Mesenchymal stem cell (in vitro differentiated cells and primary cell): ENCODE measurements around the gene ENPP1.
"Not testable (repeated sequence)": the region's sequence is repeated elsewhere in the genome, so short reads cannot be mapped to it uniquely, and the experiment has no call there.

Source experiments
- DNase-seq: peaks from one replicate; pipeline ENCODE4 v3.0.0-alpha.2; 2013
- H2AFZ ChIP-seq: one replicate; pipeline ENCODE4 v1.6.1; 2013; ENCODE audit warnings: low read depth, mild to moderate bottlenecking, control low read depth, inconsistent platforms, low read length, moderate library complexity
- H2AK5ac ChIP-seq: 2 replicates; pipeline ENCODE4 v1.6.1; 2013; ENCODE audit warnings: low read length, moderate library complexity, mild to moderate bottlenecking, inconsistent platforms; ENCODE audit not compliant: severe bottlenecking
- H2BK120ac ChIP-seq: one replicate; pipeline ENCODE4 v1.6.1; 2013; ENCODE audit warnings: low read depth, mild to moderate bottlenecking, inconsistent platforms, low read length, moderate library complexity
- H2BK12ac ChIP-seq, 2 experiments: one replicate each; pipeline ENCODE4 v1.6.1; 2013; ENCODE audit warnings: inconsistent platforms in 2 of 2, low read length in 2 of 2, mild to moderate bottlenecking in 2 of 2, moderate library complexity in 2 of 2, control low read depth in 1 of 2
- H2BK15ac ChIP-seq: one replicate; pipeline ENCODE4 v1.6.1; 2013; ENCODE audit warnings: mild to moderate bottlenecking, low read depth, inconsistent platforms; ENCODE audit not compliant: poor library complexity, severe bottlenecking
- H2BK5ac ChIP-seq: 2 replicates; pipeline ENCODE4 v1.6.1; 2013; ENCODE audit warnings: low read depth, mild to moderate bottlenecking, low read length, control low read depth, inconsistent platforms; ENCODE audit not compliant: poor library complexity, severe bottlenecking
- H3K14ac ChIP-seq, 2 experiments: one replicate each; pipeline ENCODE4 v1.6.1; 2013; ENCODE audit warnings: inconsistent platforms in 2 of 2, low read length in 2 of 2, control low read depth in 1 of 2, mild to moderate bottlenecking in 1 of 2, moderate library complexity in 1 of 2
- H3K18ac ChIP-seq, 2 experiments: one replicate each; pipeline ENCODE4 v1.6.1; 2013; ENCODE audit warnings: inconsistent platforms in 2 of 2, low read length in 2 of 2, control low read depth in 1 of 2, low read depth in 1 of 2, mild to moderate bottlenecking in 1 of 2
- H3K23ac ChIP-seq, 2 experiments: one replicate each; pipeline ENCODE4 v1.6.1; 2013; ENCODE audit warnings: inconsistent platforms in 2 of 2, low read length in 2 of 2, mild to moderate bottlenecking in 2 of 2, moderate library complexity in 2 of 2, control low read depth in 1 of 2
- H3K27ac ChIP-seq: 2 replicates; pipeline ENCODE4 v1.5.1; 2013; ENCODE audit warnings: mild to moderate bottlenecking, moderate library complexity, low read length, control low read depth, inconsistent platforms; ENCODE audit not compliant: poor library complexity, severe bottlenecking
- H3K27me3 ChIP-seq, 2 experiments: 2 replicates each; pipeline versions ENCODE4 v1.6.1 to v1.7.0; 2013; ENCODE audit warnings: low read length in 2 of 2, mild to moderate bottlenecking in 2 of 2, moderate library complexity in 2 of 2, control low read depth in 1 of 2, inconsistent platforms in 1 of 2; ENCODE audit not compliant: control insufficient read depth in 1 of 2, insufficient read depth in 1 of 2
- H3K36me3 ChIP-seq, 2 experiments: 2 replicates each; pipeline versions ENCODE4 v1.6.1 to v1.7.0; 2013; ENCODE audit warnings: low read length in 2 of 2, control low read depth in 1 of 2, inconsistent platforms in 1 of 2, low read depth in 1 of 2, mild to moderate bottlenecking in 1 of 2; ENCODE audit not compliant: insufficient read depth in 2 of 2, control insufficient read depth in 1 of 2
- H3K4ac ChIP-seq, 2 experiments: one replicate each; pipeline ENCODE4 v1.6.1; 2013; ENCODE audit warnings: inconsistent platforms in 2 of 2, low read length in 2 of 2, mild to moderate bottlenecking in 2 of 2, moderate library complexity in 2 of 2, control low read depth in 1 of 2, low read depth in 1 of 2
- H3K4me1 ChIP-seq: 2 replicates; pipeline ENCODE4 v1.6.1; 2013; ENCODE audit warnings: low read depth, low read length, control low read depth; ENCODE audit not compliant: control insufficient read depth, insufficient read depth
- H3K4me2 ChIP-seq: 2 replicates; pipeline ENCODE4 v1.6.1; 2013; ENCODE audit warnings: low read length, mild to moderate bottlenecking, inconsistent platforms; ENCODE audit not compliant: poor library complexity, severe bottlenecking
- H3K4me3 ChIP-seq, 2 experiments: 2 replicates each; pipeline versions ENCODE4 v1.5.1 to v1.7.0; 2013; ENCODE audit warnings: low read length in 2 of 2, mild to moderate bottlenecking in 2 of 2, control low read depth in 1 of 2, low read depth in 1 of 2; ENCODE audit not compliant: insufficient read depth in 1 of 2
- H3K79me1 ChIP-seq: replicated peaks from 2 replicates; pipeline ENCODE4 v1.6.1; 2013; ENCODE audit warnings: mild to moderate bottlenecking, control low read depth, low read length, inconsistent platforms; ENCODE audit not compliant: poor library complexity, severe bottlenecking
- H3K9ac ChIP-seq: 2 replicates; pipeline ENCODE4 v1.7.0; 2013; ENCODE audit warnings: mild to moderate bottlenecking, low read length, moderate library complexity
- H3K9me3 ChIP-seq: 2 replicates; pipeline ENCODE4 v1.7.0; 2013; ENCODE audit warnings: mild to moderate bottlenecking, low read length; ENCODE audit not compliant: control insufficient read depth
- H4K8ac ChIP-seq: one replicate; pipeline ENCODE4 v1.6.1; 2013; ENCODE audit warnings: inconsistent platforms, mild to moderate bottlenecking, low read length, moderate library complexity
- H4K91ac ChIP-seq: one replicate; pipeline ENCODE4 v1.6.1; 2013; ENCODE audit warnings: mild to moderate bottlenecking, low read length, inconsistent platforms
- WGBS: methylation state at CpG from one replicate; pipeline ENCODE4 v1.1.7; 2013; ENCODE audit warnings: mixed read lengths; 5-methylcytosine and 5-hydroxymethylcytosine counted together

Gene ENPP1

GRCh38 chr6:131852200-131852599, 44.4 kb downstream of the ENPP1 start:
- Histone ChIP-seq H2BK5ac (no peak overlapping the region), H3K79me1 (no peaks in the 10 kb centered on the region), H3K27me3 (no peaks in the 10 kb centered on the region), H3K23ac (no peak overlapping the region), H4K91ac (no peak overlapping the region), H2AFZ (no peak overlapping the region), H2BK120ac (no peak overlapping the region), H3K27ac (no peak overlapping the region), H3K9me3 (no peaks in the 10 kb centered on the region), H2AK5ac (no peak overlapping the region), H3K36me3 (peaks cover 0 to 6% of the 10 kb centered on the region in 2 experiments), H3K4me3 (no peak overlapping the region), H2BK12ac (no peak overlapping the region), H4K8ac (no peak overlapping the region), H3K9ac (no peak overlapping the region), H3K4ac (no peak overlapping the region), H3K4me1 (no peaks in the 10 kb centered on the region), H3K18ac (no peak overlapping the region), H3K14ac (no peak overlapping the region), H2BK15ac (no peak overlapping the region), H3K4me2 (no peak overlapping the region)
- no peak for DNase-seq

GRCh38 chr6:131854803-131855202, 47.0 kb downstream of the ENPP1 start:
- Histone ChIP-seq H3K27ac (no peak overlapping the region), H3K36me3 (peaks cover 0 to 6% of the 10 kb centered on the region in 2 experiments), H3K9me3 (no peaks in the 10 kb centered on the region), H4K8ac (no peak overlapping the region), H3K27me3 (no peaks in the 10 kb centered on the region), H2BK120ac (no peak overlapping the region), H3K4me1 (peaks cover 2% of the 10 kb centered on the region), H3K4me3 (no peak overlapping the region), H2AK5ac (no peak overlapping the region), H3K4ac (no peak overlapping the region), H3K79me1 (no peaks in the 10 kb centered on the region), H4K91ac (no peak overlapping the region), H3K14ac (no peak overlapping the region), H2BK15ac (no peak overlapping the region), H3K4me2 (no peak overlapping the region), H2BK12ac (no peak overlapping the region), H2AFZ (no peak overlapping the region), H3K23ac (no peak overlapping the region), H3K9ac (no peak overlapping the region), H2BK5ac (no peak overlapping the region), H3K18ac (no peak overlapping the region)
- no peak for DNase-seq
- no CpG with 5 or more reads among the region's 2 CpGs for WGBS

- H3K27me3 ChIP-seq: no peaks in the 10 kb centered on the region
- no peak overlapping the region for H4K8ac ChIP-seq
- no peak overlapping the region for H2BK15ac ChIP-seq
- no peak overlapping the region for H4K91ac ChIP-seq
- no peaks in the 10 kb centered on the region for H3K79me1 ChIP-seq
- H2AK5ac ChIP-seq: no peak overlapping the region
- no peak overlapping the region for H3K4me3 ChIP-seq
- no peak overlapping the region for H2BK120ac ChIP-seq
- peak overlapping the region; percentile 71 for H3K27ac ChIP-seq
- no peak overlapping the region for H3K14ac ChIP-seq
- no peak overlapping the region for H3K23ac ChIP-seq
- H3K9ac ChIP-seq: peak overlapping the region; percentile 77
- no peaks in the 10 kb centered on the region for H3K9me3 ChIP-seq
- no peak overlapping the region for H2AFZ ChIP-seq
- peak; percentile 32 for DNase-seq
- H3K18ac ChIP-seq: no peak overlapping the region
- no peak overlapping the region for H2BK12ac ChIP-seq
- peaks cover 3% of the 10 kb centered on the region for H3K4me1 ChIP-seq
- peaks cover 0 to 3% of the 10 kb centered on the region in 2 experiments for H3K36me3 ChIP-seq
- no CpG with 5 or more reads among the region's 2 CpGs for WGBS
- no peak overlapping the region for H3K4ac ChIP-seq
- peak overlapping the region; percentile 8 for H2BK5ac ChIP-seq
- H3K4me2 ChIP-seq: no peak overlapping the region
Observed at GRCh38 chr6:131858765-131859415, 51.1 kb downstream of the ENPP1 start.

GRCh38 chr6:131859658-131860057, 51.8 kb downstream of the ENPP1 start:
- not testable (repeated sequence) for H3K4me3 ChIP-seq, H3K4ac ChIP-seq
- WGBS: 82% methylated on average over 5 of the region's 5 CpGs

More at GRCh38 chr6:131859658-131860057, 51.8 kb downstream of the ENPP1 start:
- not testable (repeated sequence) for DNase-seq, H3K9ac ChIP-seq, H3K23ac ChIP-seq, H3K9me3 ChIP-seq, H3K79me1 ChIP-seq, H2BK15ac ChIP-seq, H3K4me2 ChIP-seq, H3K4me1 ChIP-seq, H3K36me3 ChIP-seq, H3K27me3 ChIP-seq, H4K8ac ChIP-seq, H2AFZ ChIP-seq, H2BK5ac ChIP-seq, H3K14ac ChIP-seq
- peak overlapping the region; percentile 68 for H2AK5ac ChIP-seq
- H2BK12ac ChIP-seq: peak overlapping the region in 1 of 2 experiments; percentile 7
- H3K18ac ChIP-seq: peak overlapping the region in 1 of 2 experiments; percentile 54
- peak overlapping the region; percentile 27 for H4K91ac ChIP-seq
- peak overlapping the region; percentile 61 for H2BK120ac ChIP-seq
- H3K27ac ChIP-seq: peak overlapping the region; percentile 32
